Trophoblast cell (in vitro differentiated cells and primary cell): ENCODE measurements around the gene STRBP.
"Not testable (repeated sequence)": the region's sequence is repeated elsewhere in the genome, so short reads cannot be mapped to it uniquely, and the experiment has no call there.

Experiments
- DNase-seq, 2 donors: peaks; one replicate each; pipeline ENCODE4 v3.0.0-alpha.2; 2016
- H2AFZ ChIP-seq: 2 replicates; pipeline ENCODE4 v1.6.1; 2013; ENCODE audit warnings: low read length, moderate library complexity, mild to moderate bottlenecking; ENCODE audit not compliant: insufficient read depth, poor library complexity
- H2AK5ac ChIP-seq: 2 replicates; pipeline ENCODE4 v1.6.1; 2013; ENCODE audit warnings: mild to moderate bottlenecking, low read length
- H2BK120ac ChIP-seq: 2 replicates; pipeline ENCODE4 v1.6.1; 2013; ENCODE audit warnings: low read length, mild to moderate bottlenecking, moderate library complexity; ENCODE audit not compliant: insufficient read depth, poor library complexity
- H2BK12ac ChIP-seq: 2 replicates; pipeline ENCODE4 v1.6.1; 2013; ENCODE audit warnings: mild to moderate bottlenecking, low read length, moderate library complexity
- H2BK5ac ChIP-seq: 2 replicates; pipeline ENCODE4 v1.6.1; 2013; ENCODE audit warnings: low read length, low read depth, moderate library complexity, mild to moderate bottlenecking; ENCODE audit not compliant: poor library complexity
- H3K14ac ChIP-seq: 2 replicates; pipeline ENCODE4 v1.6.1; 2013; ENCODE audit warnings: mild to moderate bottlenecking, low read length
- H3K18ac ChIP-seq: 2 replicates; pipeline ENCODE4 v1.6.1; 2013; ENCODE audit warnings: mild to moderate bottlenecking, low read length
- H3K23ac ChIP-seq: 2 replicates; pipeline ENCODE4 v1.6.1; 2013; ENCODE audit warnings: low read length
- H3K27ac ChIP-seq: 2 replicates; pipeline ENCODE4 v1.5.1; 2013; ENCODE audit warnings: low read depth, mild to moderate bottlenecking, inconsistent platforms, low read length, moderate library complexity
- H3K27me3 ChIP-seq: 2 replicates; pipeline ENCODE4 v1.6.1; 2013; ENCODE audit warnings: inconsistent platforms, mild to moderate bottlenecking, low read length, moderate library complexity; ENCODE audit not compliant: insufficient read depth
- H3K36me3 ChIP-seq, 2 experiments: 1 replicate in 1 of 2; 2 replicates in 1 of 2; pipeline ENCODE4 v1.6.1; 2013; ENCODE audit warnings: low read length in 2 of 2, mild to moderate bottlenecking in 2 of 2, moderate library complexity in 1 of 2; ENCODE audit not compliant: insufficient read depth in 2 of 2, control insufficient read depth in 1 of 2
- H3K4ac ChIP-seq: 2 replicates; pipeline ENCODE4 v1.6.1; 2013; ENCODE audit warnings: low read depth, mild to moderate bottlenecking, low read length, moderate library complexity
- H3K4me1 ChIP-seq, 2 experiments: 1 replicate in 1 of 2; 2 replicates in 1 of 2; pipeline ENCODE4 v1.6.1; 2013; ENCODE audit warnings: low read length in 2 of 2, mild to moderate bottlenecking in 2 of 2, moderate library complexity in 1 of 2; ENCODE audit not compliant: insufficient read depth in 2 of 2, control insufficient read depth in 1 of 2
- H3K4me2 ChIP-seq: 2 replicates; pipeline ENCODE4 v1.6.1; 2013; ENCODE audit warnings: inconsistent platforms, mild to moderate bottlenecking, low read length, moderate library complexity
- H3K4me3 ChIP-seq: 2 replicates; pipeline ENCODE4 v1.5.1; 2013; ENCODE audit warnings: mild to moderate bottlenecking, low read depth, low read length, inconsistent platforms
- H3K79me1 ChIP-seq: one replicate; pipeline ENCODE4 v1.6.1; 2013; ENCODE audit warnings: low read length
- H3K79me2 ChIP-seq: 2 replicates; pipeline ENCODE4 v1.6.1; 2013; ENCODE audit warnings: low read length, mild to moderate bottlenecking; ENCODE audit not compliant: control insufficient read depth, insufficient read depth, poor library complexity
- H3K9ac ChIP-seq: 2 replicates; pipeline ENCODE4 v1.6.1; 2013; ENCODE audit warnings: mild to moderate bottlenecking, low read length
- H3K9me3 ChIP-seq: 2 replicates; pipeline ENCODE4 v1.6.1; 2013; ENCODE audit warnings: low read depth, mild to moderate bottlenecking, control low read depth, inconsistent platforms, low read length; ENCODE audit not compliant: insufficient read depth
- H4K12ac ChIP-seq: 2 replicates; pipeline ENCODE4 v1.6.1; 2013; ENCODE audit warnings: low read depth, mild to moderate bottlenecking, low read length, moderate library complexity
- H4K8ac ChIP-seq: 2 replicates; pipeline ENCODE4 v1.6.1; 2013; ENCODE audit warnings: low read depth, mild to moderate bottlenecking, low read length, moderate library complexity
- H4K91ac ChIP-seq: one replicate; pipeline ENCODE4 v1.6.1; 2013; ENCODE audit warnings: low read depth, mild to moderate bottlenecking, low read length, moderate library complexity
- WGBS: extraction: QIAGEN DNeasy Blood & Tissue Kit; methylation state at CpG from one replicate; pipeline ENCODE4 v1.1.7; 2013; ENCODE audit warnings: missing lambda C conversion rate; ENCODE audit not compliant: insufficient read length, insufficient coverage; ENCODE audit errors: extremely low coverage; 5-methylcytosine and 5-hydroxymethylcytosine counted together

STRBP gene

GRCh38 chr9:123278879-123279493, 10.6 kb upstream of the STRBP start:
- H2BK12ac ChIP-seq, H3K18ac ChIP-seq, H3K27me3 ChIP-seq, H3K23ac ChIP-seq, H2BK5ac ChIP-seq, H3K27ac ChIP-seq, H3K9me3 ChIP-seq, H2BK120ac ChIP-seq, H4K12ac ChIP-seq, H2AFZ ChIP-seq, H4K8ac ChIP-seq, H3K79me2 ChIP-seq, H2AK5ac ChIP-seq, H3K4me1 ChIP-seq, H3K36me3 ChIP-seq, H4K91ac ChIP-seq, H3K4me3 ChIP-seq, DNase-seq, H3K79me1 ChIP-seq, H3K14ac ChIP-seq, H3K9ac ChIP-seq, H3K4me2 ChIP-seq, H3K4ac ChIP-seq: not testable (repeated sequence)
- no CpG with 5 or more reads among the region's 4 CpGs for WGBS

GRCh38 chr9:123278361-123278760, 10.0 kb upstream of the STRBP start:
- Histone ChIP-seq H3K4me1 (no peaks in the 10 kb centered on the region), H3K9me3 (no peaks in the 10 kb centered on the region), H4K91ac (no peak overlapping the region), H3K4me2 (no peak overlapping the region), H2BK5ac (no peak overlapping the region), H3K4me3 (no peak overlapping the region), H3K27me3 (no peaks in the 10 kb centered on the region), H3K23ac (no peak overlapping the region), H3K18ac (no peak overlapping the region), H2AK5ac (no peak overlapping the region), H3K9ac (no peak overlapping the region), H4K8ac (no peak overlapping the region), H3K14ac (no peak overlapping the region), H2BK12ac (no peak overlapping the region), H2AFZ (no peak overlapping the region), H2BK120ac (no peak overlapping the region), H3K4ac (no peak overlapping the region), H3K79me2 (no peaks in the 10 kb centered on the region), H3K79me1 (no peaks in the 10 kb centered on the region), H3K27ac (no peak overlapping the region), H3K36me3 (no peaks in the 10 kb centered on the region), H4K12ac (no peak overlapping the region)
- no peak for DNase-seq
- no CpG with 5 or more reads among the region's 3 CpGs for WGBS

DNA sequence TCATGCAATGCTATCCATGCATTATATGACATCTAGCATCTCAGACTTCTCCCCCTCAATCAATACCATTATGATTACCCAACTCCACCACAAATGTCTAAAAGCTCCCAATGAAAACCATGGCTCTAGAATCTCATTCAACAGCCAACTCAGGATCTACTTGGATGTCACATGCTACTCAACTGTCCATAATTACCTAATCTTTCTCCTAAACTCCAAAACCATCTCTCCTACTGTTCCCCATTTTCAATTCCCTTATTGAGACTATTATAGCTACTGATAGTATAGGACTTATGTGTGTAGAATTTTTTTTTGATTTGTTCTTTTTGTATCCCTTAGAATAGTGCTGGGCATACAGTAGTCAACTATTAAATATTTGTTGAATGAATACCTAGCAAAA, 8.2 kb upstream of the STRBP start:
- H4K12ac ChIP-seq: no peak overlapping the region
- H3K79me2 ChIP-seq: no peaks in the 10 kb centered on the region
- H3K4me2 ChIP-seq: no peak overlapping the region
- no peak overlapping the region for H2AFZ ChIP-seq
- no peaks in the 10 kb centered on the region for H3K79me1 ChIP-seq
- DNase-seq: no peak
- H3K23ac ChIP-seq: no peak overlapping the region
- no peak overlapping the region for H3K9ac ChIP-seq
- no peak overlapping the region for H2BK12ac ChIP-seq
- no peak overlapping the region for H3K27ac ChIP-seq
- H3K27me3 ChIP-seq: no peaks in the 10 kb centered on the region
- H2BK120ac ChIP-seq: no peak overlapping the region
- H3K18ac ChIP-seq: no peak overlapping the region
- no peak overlapping the region for H2BK5ac ChIP-seq
- no peak overlapping the region for H4K8ac ChIP-seq
- H3K9me3 ChIP-seq: no peaks in the 10 kb centered on the region
- H3K14ac ChIP-seq: no peak overlapping the region
- H3K36me3 ChIP-seq: no peaks in the 10 kb centered on the region
- no peaks in the 10 kb centered on the region for H3K4me1 ChIP-seq
- H4K91ac ChIP-seq: no peak overlapping the region
- no peak overlapping the region for H3K4ac ChIP-seq
- H3K4me3 ChIP-seq: no peak overlapping the region
- no peak overlapping the region for H2AK5ac ChIP-seq

- not testable (repeated sequence) for H2BK5ac ChIP-seq, H2BK120ac ChIP-seq, H3K9me3 ChIP-seq, H3K23ac ChIP-seq, DNase-seq, H4K8ac ChIP-seq, H3K4me3 ChIP-seq, H3K79me1 ChIP-seq, H3K18ac ChIP-seq, H3K36me3 ChIP-seq, H2AK5ac ChIP-seq, H4K12ac ChIP-seq, H3K4ac ChIP-seq, H3K79me2 ChIP-seq, H3K4me2 ChIP-seq, H3K9ac ChIP-seq, H3K27ac ChIP-seq, H2BK12ac ChIP-seq, H3K27me3 ChIP-seq, H2AFZ ChIP-seq, H4K91ac ChIP-seq, H3K14ac ChIP-seq
- peaks cover 5 to 14% of the 10 kb centered on the region in 2 experiments for H3K4me1 ChIP-seq
- no CpG with 5 or more reads among the region's 6 CpGs for WGBS
Observed at GRCh38 chr9:123271133-123271532, 2.7 kb upstream of the STRBP start.
